Measurements from ENCODE around the gene CCDC170.

DNA sequence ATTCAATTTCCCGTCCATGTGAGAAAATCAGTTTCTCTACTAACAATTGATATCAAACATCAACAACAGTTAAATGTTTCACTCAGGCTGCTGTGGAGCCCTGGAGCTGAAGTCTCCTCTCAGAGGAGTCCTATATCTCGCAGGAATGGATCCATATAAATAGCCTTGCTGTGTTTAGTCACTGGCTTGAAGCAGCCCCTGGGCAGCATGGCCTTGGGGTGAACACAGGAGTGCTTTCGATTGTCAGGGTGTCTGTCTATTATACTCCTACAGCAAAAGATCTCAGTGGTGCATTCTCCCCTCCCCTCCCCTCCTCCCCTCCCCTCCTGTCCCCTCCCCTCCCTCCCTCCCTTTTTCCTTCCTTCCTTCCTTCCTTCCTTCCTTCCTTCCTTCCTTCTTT, 141.9 kb downstream of the CCDC170 start:
- TF ChIP-seq, protein P1, sequence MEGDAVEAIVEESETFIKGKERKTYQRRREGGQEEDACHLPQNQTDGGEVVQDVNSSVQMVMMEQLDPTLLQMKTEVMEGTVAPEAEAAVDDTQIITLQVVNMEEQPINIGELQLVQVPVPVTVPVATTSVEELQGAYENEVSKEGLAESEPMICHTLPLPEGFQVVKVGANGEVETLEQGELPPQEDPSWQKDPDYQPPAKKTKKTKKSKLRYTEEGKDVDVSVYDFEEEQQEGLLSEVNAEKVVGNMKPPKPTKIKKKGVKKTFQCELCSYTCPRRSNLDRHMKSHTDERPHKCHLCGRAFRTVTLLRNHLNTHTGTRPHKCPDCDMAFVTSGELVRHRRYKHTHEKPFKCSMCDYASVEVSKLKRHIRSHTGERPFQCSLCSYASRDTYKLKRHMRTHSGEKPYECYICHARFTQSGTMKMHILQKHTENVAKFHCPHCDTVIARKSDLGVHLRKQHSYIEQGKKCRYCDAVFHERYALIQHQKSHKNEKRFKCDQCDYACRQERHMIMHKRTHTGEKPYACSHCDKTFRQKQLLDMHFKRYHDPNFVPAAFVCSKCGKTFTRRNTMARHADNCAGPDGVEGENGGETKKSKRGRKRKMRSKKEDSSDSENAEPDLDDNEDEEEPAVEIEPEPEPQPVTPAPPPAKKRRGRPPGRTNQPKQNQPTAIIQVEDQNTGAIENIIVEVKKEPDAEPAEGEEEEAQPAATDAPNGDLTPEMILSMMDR (IDR thresholded peaks at IDR 0.05; ENCODE audit: poor library complexity), result no peak
- no peak for TF ChIP-seq EZH2 (IDR thresholded peaks at IDR 0.05; ENCODE audit: borderline replicate concordance)
- TF ChIP-seq EZH2phosphoT487 (IDR thresholded peaks at IDR 0.05; ENCODE audit: low read depth, severe bottlenecking, unreplicated experiment), result no peak
